HG03469 (cell line): ENCODE results near the gene TXLNB.
"Not testable (repeated sequence)": the region's sequence is repeated elsewhere in the genome, so short reads cannot be mapped to it uniquely, and the experiment has no call there.

Source experiments
- ATAC-seq: cut with Tn5 transposase; IDR thresholded peaks from one replicate; pipeline ENCODE4 v1.9.1; 2021; ENCODE audit warnings: mild to moderate bottlenecking, moderate library complexity, moderate number of reproducible peaks; ENCODE audit not compliant: unreplicated experiment

Gene TXLNB

GRCh38 chr6:139240161-139241010, 51.4 kb downstream of the TXLNB start:
- ATAC-seq = no peak

- ATAC-seq = no peak
Measured at GRCh38 chr6:139239064-139239463, 52.7 kb downstream of the TXLNB start.

- no peak for ATAC-seq
Measured at GRCh38 chr6:139236105-139236504, 55.7 kb downstream of the TXLNB start.

GRCh38 chr6:139235661-139236060, 56.1 kb downstream of the TXLNB start:
- ATAC-seq = no peak

- not testable (repeated sequence) for ATAC-seq
Measured at GRCh38 chr6:139234193-139234592, 57.6 kb downstream of the TXLNB start.

- ATAC-seq = no peak
Measured at GRCh38 chr6:139231206-139231605, 60.6 kb downstream of the TXLNB start.

GRCh38 chr6:139230391-139230840, 61.4 kb downstream of the TXLNB start:
- no peak for ATAC-seq

GRCh38 chr6:139228387-139228786, 63.4 kb downstream of the TXLNB start:
- not testable (repeated sequence) for ATAC-seq

- ATAC-seq = no peak
Measured at GRCh38 chr6:139219746-139220145, 72.1 kb downstream of the TXLNB start.

- peak; percentile 100 for ATAC-seq
Measured at GRCh38 chr6:139219271-139219729, 72.5 kb downstream of the TXLNB start.

- ATAC-seq = not testable (repeated sequence)
Measured at GRCh38 chr6:139212460-139212859, 79.3 kb downstream of the TXLNB start.

GRCh38 chr6:139210766-139211165, 81.0 kb downstream of the TXLNB start:
- ATAC-seq = not testable (repeated sequence)

- ATAC-seq = no peak
Measured at GRCh38 chr6:139205843-139206242, 86.0 kb downstream of the TXLNB start.

GRCh38 chr6:139204978-139205377, 86.8 kb downstream of the TXLNB start:
- ATAC-seq = no peak

- ATAC-seq = no peak
Measured at GRCh38 chr6:139201378-139201777, 90.4 kb downstream of the TXLNB start.

- ATAC-seq = no peak
Measured at GRCh38 chr6:139198529-139199288, 93.1 kb downstream of the TXLNB start.

- no peak for ATAC-seq
Measured at GRCh38 chr6:139194740-139195139, 97.1 kb downstream of the TXLNB start.
